ENCODE measurements around the gene S100A13.

Gene S100A13

DNA sequence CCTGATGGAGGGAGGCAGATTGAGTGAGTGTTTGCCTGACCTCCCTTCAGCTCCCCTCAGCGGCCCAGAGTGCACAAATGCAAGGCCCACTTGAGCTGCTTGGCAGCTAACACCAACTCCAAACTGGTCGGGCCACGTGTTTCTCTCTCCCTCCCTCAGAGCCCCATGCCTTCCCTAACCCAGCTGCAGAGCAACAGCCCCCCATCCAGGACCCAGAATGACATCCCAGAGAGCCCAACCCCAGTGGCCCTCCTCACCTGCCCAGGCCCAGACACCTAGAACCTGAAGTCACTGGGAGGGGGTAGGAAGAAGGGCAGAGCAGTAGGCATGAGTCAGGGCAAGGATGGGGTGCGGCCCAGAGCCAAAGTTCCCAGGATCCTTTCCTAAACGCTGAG is 10.4 kb downstream of the S100A13 start:
- H3K4me2 ChIP-seq = peak overlapping the region in 10 of 11 experiments; percentile 31 to 82 (median 55); a peak in 17 of 22 replicates
- peak overlapping the region in 8 of 11 experiments; percentile 8 to 51 (median 39); a peak in 8 of 22 replicates for H3K9ac ChIP-seq

DNA sequence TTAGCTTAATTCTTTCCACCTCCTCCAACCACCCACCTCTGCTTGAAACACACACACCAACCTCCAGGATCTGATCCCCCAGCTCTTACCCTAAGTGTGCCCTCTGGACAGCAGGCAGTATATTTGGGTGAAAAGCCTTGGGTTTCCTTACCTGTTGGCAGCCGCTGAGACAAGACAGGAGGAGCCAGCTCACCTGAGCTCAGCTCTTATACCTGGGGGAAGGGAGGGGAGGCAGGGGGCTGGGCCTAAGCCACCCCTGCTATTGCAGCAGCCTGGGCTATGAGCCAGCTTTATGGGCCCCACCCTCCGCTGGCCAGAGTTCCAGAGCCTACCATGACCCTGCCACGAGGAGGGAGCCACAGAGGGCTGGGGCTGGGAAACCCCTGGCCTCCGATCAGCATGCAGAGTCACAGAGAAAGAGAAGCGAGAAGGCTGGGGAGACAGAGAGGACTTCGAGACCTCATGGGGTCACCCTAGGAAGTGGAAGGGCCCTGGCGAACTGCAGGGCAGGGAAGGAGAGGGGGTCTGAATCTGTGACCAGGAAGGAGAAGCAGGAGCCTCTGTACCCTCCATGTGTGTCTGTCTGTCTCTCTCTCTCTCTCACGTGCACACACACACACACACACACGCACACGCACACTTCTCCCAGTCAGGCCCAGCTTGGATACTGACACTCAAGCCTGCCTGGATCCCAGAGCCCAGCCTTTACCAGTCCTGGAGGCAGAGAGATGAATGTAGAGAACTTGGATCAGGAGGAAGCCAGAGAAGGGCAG is 11.0 kb downstream of the S100A13 start, which contains the start of gene S100A14:
S100A14 (minus strand) TSS at position 182 of the 773 bp plus-strand sequence. CDS start 467 bp downstream, outside the sequence.
- Histone ChIP-seq H3K9me3 (replicated peaks in 1 of 11) (peaks cover 0 to 17% (median 11%) of the 10 kb centered on the region in 11 experiments; a peak in 12 of 22 replicates), H3K4me3 (no peak within 1 kb of the TSS), H3K4me1 (peaks cover 34 to 83% (median 47%) of the 10 kb centered on the region in 10 experiments), H4K20me1 (no peaks in the 10 kb centered on the region), H3K9ac (peak within 1 kb of the TSS in 8 of 11 experiments; percentile 8 to 51 (median 39); a peak in 8 of 22 replicates), H3K27ac (peak within 1 kb of the TSS in 10 of 11 experiments; percentile 18 to 62 (median 42); a peak in 17 of 22 replicates), H3K27me3 (no peaks in the 10 kb centered on the region), H3K4me2 (peak within 1 kb of the TSS in 10 of 11 experiments; percentile 31 to 82 (median 55); a peak in 18 of 22 replicates), H3K36me3 (peaks cover 26 to 36% (median 32%) of the 10 kb centered on the region in 11 experiments)
- no peak for TF ChIP-seq Cebpa-rat (IDR thresholded peaks at IDR 0.05)

More for the DNA sequence above, 10.4 kb downstream of the S100A13 start:
- H3K9me3 ChIP-seq (replicated peaks in 1 of 11) = peaks cover 0 to 17% (median 11%) of the 10 kb centered on the region in 11 experiments; a peak in 12 of 22 replicates
- peaks cover 40 to 83% (median 51%) of the 10 kb centered on the region in 10 experiments for H3K4me1 ChIP-seq
- H3K27ac ChIP-seq = peak overlapping the region in 10 of 11 experiments; percentile 18 to 62 (median 42); a peak in 17 of 22 replicates
- no peaks in the 10 kb centered on the region for H4K20me1 ChIP-seq
- peaks cover 26 to 42% (median 37%) of the 10 kb centered on the region in 11 experiments for H3K36me3 ChIP-seq
- TF ChIP-seq Cebpa-rat (IDR thresholded peaks at IDR 0.05) = no peak
- no peaks in the 10 kb centered on the region for H3K27me3 ChIP-seq
- H3K4me3 ChIP-seq = no peak overlapping the region

DNA sequence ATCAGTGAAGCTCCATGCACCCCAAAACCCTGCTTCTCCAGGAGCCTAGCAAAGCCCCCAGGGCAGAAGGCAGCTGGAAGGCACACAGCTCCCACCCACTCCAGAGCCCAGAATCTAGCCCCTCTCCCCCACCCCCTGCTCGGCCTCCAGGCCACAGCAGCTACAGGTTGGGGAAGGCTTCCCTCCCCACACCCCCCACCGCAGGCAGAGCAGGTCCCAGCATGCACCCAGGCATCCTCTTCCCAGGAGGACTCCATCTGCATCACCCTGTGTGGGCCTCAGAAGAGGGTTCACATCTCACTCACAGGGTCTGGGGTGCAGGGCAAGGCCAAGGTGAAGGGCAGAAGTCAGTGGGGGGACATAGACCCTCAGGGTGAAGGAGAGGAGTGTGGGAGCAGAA is 11.9 kb downstream of the S100A13 start:
- H3K4me3 ChIP-seq = no peak overlapping the region
- H3K27ac ChIP-seq = peak overlapping the region in 5 of 11 experiments; percentile 25 to 62 (median 43); a peak in 5 of 22 replicates
- H4K20me1 ChIP-seq = no peaks in the 10 kb centered on the region
- peaks cover 20 to 27% (median 24%) of the 10 kb centered on the region in 11 experiments for H3K36me3 ChIP-seq
- H3K9me3 ChIP-seq (replicated peaks in 1 of 11) = peaks cover 0 to 12% (median 10%) of the 10 kb centered on the region in 11 experiments; a peak in 12 of 22 replicates
- H3K4me1 ChIP-seq = peaks cover 36 to 83% (median 52%) of the 10 kb centered on the region in 10 experiments
- H3K4me2 ChIP-seq = 0 out of 22 replicates have a peak overlapping the region, but pooled peaks of 3 of the 11 experiments have one; percentile 11 to 82 (median 70)
- H3K27me3 ChIP-seq = no peaks in the 10 kb centered on the region
- no peak for TF ChIP-seq Cebpa-rat (IDR thresholded peaks at IDR 0.05)
- no peak overlapping the region for H3K9ac ChIP-seq

DNA sequence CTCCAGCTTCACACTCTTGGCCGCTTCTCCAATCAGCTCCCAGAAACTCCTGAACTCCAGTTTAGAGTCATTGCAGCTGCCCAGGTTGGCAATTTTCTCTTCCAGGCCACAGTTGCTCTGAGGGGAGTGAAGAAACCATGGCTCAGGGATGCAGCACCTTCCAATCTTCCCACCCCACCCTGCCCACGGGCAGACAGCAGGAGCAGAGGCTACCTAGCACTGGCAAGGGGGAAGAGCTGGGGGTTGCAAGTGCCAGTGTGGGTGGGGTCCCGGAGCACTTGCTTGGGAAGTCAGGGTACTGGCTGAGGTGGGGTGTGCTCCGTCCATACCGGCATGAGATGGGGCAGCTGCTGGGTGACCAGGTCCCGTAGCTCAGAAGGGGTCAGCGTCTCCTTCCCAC is 12.4 kb downstream of the S100A13 start:
- no peak overlapping the region for H3K4me3 ChIP-seq
- H3K27me3 ChIP-seq = no peaks in the 10 kb centered on the region
- H3K27ac ChIP-seq = 0 out of 22 replicates have a peak overlapping the region, but pooled peaks of 2 of the 11 experiments have one; percentile 2 to 61
- peaks cover 0 to 7% (median 6%) of the 10 kb centered on the region in 11 experiments; a peak in 12 of 22 replicates for H3K9me3 ChIP-seq (replicated peaks in 1 of 11)
- H4K20me1 ChIP-seq = no peaks in the 10 kb centered on the region
- peaks cover 15 to 22% (median 19%) of the 10 kb centered on the region in 11 experiments for H3K36me3 ChIP-seq
- H3K4me1 ChIP-seq = peaks cover 41 to 84% (median 57%) of the 10 kb centered on the region in 10 experiments
- H3K9ac ChIP-seq = no peak overlapping the region
- H3K4me2 ChIP-seq = peak overlapping the region in 9 of 11 experiments; percentile 11 to 71 (median 50); a peak in 15 of 22 replicates
- no peak for TF ChIP-seq Cebpa-rat (IDR thresholded peaks at IDR 0.05)

DNA sequence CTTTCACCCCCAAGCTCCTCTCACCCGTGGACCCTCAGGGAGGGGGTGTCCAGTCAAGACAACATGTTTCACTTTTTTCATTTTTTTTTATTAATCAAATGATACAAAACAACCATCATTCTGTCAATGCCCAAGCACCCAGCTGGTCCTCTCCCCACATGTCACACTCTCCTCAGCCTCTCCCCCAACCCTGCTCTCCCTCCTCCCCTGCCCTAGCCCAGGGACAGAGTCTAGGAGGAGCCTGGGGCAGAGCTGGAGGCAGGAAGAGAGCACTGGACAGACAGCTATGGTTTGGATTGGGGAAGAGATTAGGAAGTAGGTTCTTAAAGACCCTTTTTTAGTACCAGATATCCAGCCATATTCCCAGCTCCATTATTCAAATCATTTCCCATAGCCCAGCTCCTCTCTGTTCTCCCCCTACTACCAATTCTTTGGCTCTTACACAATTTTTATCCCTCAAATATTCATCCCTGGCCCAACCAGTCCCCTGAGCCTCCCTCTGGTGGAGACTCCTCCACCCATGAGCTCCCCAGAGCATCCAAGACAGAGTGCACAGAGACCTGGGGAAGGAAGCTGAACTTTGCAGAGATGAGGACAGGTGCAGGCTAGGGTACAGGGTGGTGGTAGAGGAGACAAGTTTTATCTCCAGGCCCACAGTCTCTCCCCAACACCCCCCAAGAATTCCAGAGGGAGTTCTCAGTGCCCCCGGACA is 13.0 kb downstream of the S100A13 start:
- H3K36me3 ChIP-seq = peaks cover 9 to 16% (median 13%) of the 10 kb centered on the region in 11 experiments; a peak in 21 of 22 replicates
- no peaks in the 10 kb centered on the region for H3K27me3 ChIP-seq
- H3K27ac ChIP-seq = peak overlapping the region in 2 of 11 experiments; percentile 2 to 3; a peak in 2 of 22 replicates
- no peaks in the 10 kb centered on the region for H4K20me1 ChIP-seq
- H3K4me3 ChIP-seq = no peak overlapping the region
- peak overlapping the region in 9 of 11 experiments; percentile 11 to 71 (median 50); a peak in 16 of 22 replicates for H3K4me2 ChIP-seq
- TF ChIP-seq Cebpa-rat (IDR thresholded peaks at IDR 0.05) = no peak
- no peak overlapping the region for H3K9ac ChIP-seq
- H3K4me1 ChIP-seq = peaks cover 46 to 84% (median 62%) of the 10 kb centered on the region in 10 experiments
- peaks cover 0 to 1% (median 0%) of the 10 kb centered on the region in 11 experiments; a peak in 2 of 22 replicates for H3K9me3 ChIP-seq (replicated peaks in 1 of 11)

DNA sequence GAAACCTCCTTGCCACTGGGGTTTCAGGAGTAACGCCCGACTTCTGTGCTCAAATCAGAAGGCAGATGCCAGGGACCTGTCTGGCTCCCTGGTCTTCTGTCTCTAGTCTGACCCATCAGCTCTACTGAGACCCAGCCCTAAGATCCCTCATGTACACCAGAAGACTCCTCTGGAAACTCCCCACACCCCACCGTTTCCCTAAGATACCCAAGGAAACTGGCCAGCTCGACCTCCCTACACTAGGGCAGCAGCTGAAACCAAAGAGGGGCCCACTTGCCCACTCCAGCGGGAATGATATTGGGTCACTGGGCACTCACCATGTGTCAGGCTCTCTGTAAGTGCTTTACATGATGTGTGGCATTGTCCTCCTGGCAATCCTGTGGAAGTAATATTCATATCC is 13.9 kb downstream of the S100A13 start:
- TF ChIP-seq Cebpa-rat (IDR thresholded peaks at IDR 0.05) = no peak
- H4K20me1 ChIP-seq = no peaks in the 10 kb centered on the region
- no peak overlapping the region for H3K4me2 ChIP-seq
- peaks cover 50 to 84% (median 63%) of the 10 kb centered on the region in 10 experiments for H3K4me1 ChIP-seq
- peaks cover 0 to 7% (median 4%) of the 10 kb centered on the region in 11 experiments; a peak in 15 of 22 replicates for H3K36me3 ChIP-seq
- peak overlapping the region in 1 of 11 experiments; percentile 19; a peak in 1 of 22 replicates for H3K27ac ChIP-seq
- H3K27me3 ChIP-seq = no peaks in the 10 kb centered on the region
- no peak overlapping the region for H3K4me3 ChIP-seq
- no peaks in the 10 kb centered on the region for H3K9me3 ChIP-seq (replicated peaks in 1 of 11)
- no peak overlapping the region for H3K9ac ChIP-seq

DNA sequence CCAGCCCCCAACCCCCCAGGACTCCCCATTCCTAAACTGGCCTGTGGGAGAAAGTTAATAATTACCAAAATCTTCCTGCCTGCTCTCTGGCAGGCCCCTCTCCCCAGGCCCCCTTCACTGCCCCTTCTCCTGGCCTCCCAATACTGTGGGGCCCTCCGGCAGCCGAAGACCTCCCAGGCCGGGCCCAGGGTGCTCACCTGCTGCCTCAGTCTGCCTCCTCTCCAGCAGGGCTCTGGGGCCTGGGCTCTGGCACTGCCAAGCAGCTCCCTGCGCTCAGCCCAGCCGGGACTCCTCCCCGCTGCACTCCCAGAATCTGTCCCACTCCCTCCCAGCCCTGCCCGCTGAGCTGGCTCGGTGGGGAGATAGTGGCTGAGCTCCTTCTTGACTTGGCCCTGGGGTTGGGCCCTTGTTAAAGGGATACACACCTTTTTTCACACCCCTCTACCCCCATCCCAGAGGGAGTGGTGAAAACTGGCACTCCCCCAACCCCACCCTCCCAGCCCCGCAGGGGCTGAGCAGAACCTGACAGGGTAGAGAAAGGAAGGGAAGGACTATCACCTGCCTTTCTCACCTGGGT is 14.5 kb downstream of the S100A13 start, which contains the start of gene S100A16:
S100A16 (minus strand) TSS at position 383 of the 577 bp plus-strand sequence. CDS start 4,986 bp downstream, outside the sequence.
- H3K9me3 ChIP-seq (replicated peaks in 1 of 11) = no peaks in the 10 kb centered on the region
- H3K27me3 ChIP-seq = no peaks in the 10 kb centered on the region
- H4K20me1 ChIP-seq = no peaks in the 10 kb centered on the region
- peak within 1 kb of the TSS in 6 of 11 experiments; percentile 18 to 43 (median 32); a peak in 9 of 22 replicates for H3K27ac ChIP-seq
- H3K4me3 ChIP-seq = no peak within 1 kb of the TSS
- H3K4me1 ChIP-seq = peaks cover 50 to 84% (median 63%) of the 10 kb centered on the region in 10 experiments
- peak within 1 kb of the TSS in 2 of 11 experiments; percentile 33 to 41; a peak in 2 of 22 replicates for H3K9ac ChIP-seq
- no peak for TF ChIP-seq Cebpa-rat (IDR thresholded peaks at IDR 0.05)
- peaks cover 0 to 1% (median 0%) of the 10 kb centered on the region in 11 experiments; a peak in 2 of 22 replicates for H3K36me3 ChIP-seq
- peak within 1 kb of the TSS in 5 of 11 experiments; percentile 53 to 71 (median 60); a peak in 5 of 22 replicates for H3K4me2 ChIP-seq

Measured in BLaER1 treated with 17β-estradiol and CSF1 and Interleukin-3, amounts not matched to agents 10 nM and 100 nM (cell line).